ENCODE results near the gene ARHGAP24. TPM values are rescaled to one million over a fixed set of nuclear protein-coding genes. Genes with fewer than 3 reads are reported as not detected.
A peak's percentile ranks its signal among the peaks of the same experiment; 100 is the strongest.

ARHGAP24 gene
- total and polyA plus RNA-seq, 2 donors (not counting 1 experiment from before 2014, with no cell fraction given) = 15.9 to 40.5 TPM

DNA sequence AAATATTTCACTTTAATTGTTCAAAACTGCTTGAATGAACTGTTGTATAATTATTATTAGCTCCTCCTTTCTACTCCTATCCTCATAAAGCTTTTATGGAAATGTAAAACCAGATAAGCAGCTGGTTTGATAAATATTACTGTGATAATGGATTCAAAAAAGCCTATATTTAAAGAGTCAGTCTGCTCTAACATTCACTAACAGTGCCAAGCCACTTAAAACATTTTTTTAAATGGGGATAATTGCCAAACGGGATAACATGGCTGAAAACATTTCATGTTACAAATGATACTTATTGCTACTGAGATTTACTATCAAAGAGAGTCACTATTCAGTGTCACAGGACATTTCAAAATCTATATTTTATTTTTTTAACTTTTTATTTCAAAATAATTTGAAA, 17.4 kb downstream of the ARHGAP24 start:
- H3K79me2 ChIP-seq (ENCODE audit: control insufficient read depth, insufficient read depth, low read length) = no peaks in the 10 kb centered on the region
- no peak overlapping the region for H3K9ac ChIP-seq (ENCODE audit: insufficient read depth, low read length)
- no peak for DNase-seq (ENCODE audit: low read depth in 2 of 2)
- TF ChIP-seq, protein P1, sequence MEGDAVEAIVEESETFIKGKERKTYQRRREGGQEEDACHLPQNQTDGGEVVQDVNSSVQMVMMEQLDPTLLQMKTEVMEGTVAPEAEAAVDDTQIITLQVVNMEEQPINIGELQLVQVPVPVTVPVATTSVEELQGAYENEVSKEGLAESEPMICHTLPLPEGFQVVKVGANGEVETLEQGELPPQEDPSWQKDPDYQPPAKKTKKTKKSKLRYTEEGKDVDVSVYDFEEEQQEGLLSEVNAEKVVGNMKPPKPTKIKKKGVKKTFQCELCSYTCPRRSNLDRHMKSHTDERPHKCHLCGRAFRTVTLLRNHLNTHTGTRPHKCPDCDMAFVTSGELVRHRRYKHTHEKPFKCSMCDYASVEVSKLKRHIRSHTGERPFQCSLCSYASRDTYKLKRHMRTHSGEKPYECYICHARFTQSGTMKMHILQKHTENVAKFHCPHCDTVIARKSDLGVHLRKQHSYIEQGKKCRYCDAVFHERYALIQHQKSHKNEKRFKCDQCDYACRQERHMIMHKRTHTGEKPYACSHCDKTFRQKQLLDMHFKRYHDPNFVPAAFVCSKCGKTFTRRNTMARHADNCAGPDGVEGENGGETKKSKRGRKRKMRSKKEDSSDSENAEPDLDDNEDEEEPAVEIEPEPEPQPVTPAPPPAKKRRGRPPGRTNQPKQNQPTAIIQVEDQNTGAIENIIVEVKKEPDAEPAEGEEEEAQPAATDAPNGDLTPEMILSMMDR (conservative IDR thresholded peaks at IDR 0.05 in 1 of 2, IDR thresholded peaks at IDR 0.05 in 1 of 2; ENCODE audit: low read depth in 1 of 2, low read length in 2 of 2) = no peak
- no peak for TF ChIP-seq EZH2 (IDR thresholded peaks at IDR 0.05; ENCODE audit: low read length, missing control alignments)
- H4K20me1 ChIP-seq (ENCODE audit: control insufficient read depth, extremely low read depth, insufficient read depth, low read length) = no peaks in the 10 kb centered on the region
- H2AFZ ChIP-seq (ENCODE audit: low read length) = no peak overlapping the region
- H3K27me3 ChIP-seq (ENCODE audit: control insufficient read depth, insufficient read depth, low read length) = no peaks in the 10 kb centered on the region
- H3K36me3 ChIP-seq (ENCODE audit: control insufficient read depth, insufficient read depth, low read length) = no peaks in the 10 kb centered on the region
- no peaks in the 10 kb centered on the region for H3K9me3 ChIP-seq (ENCODE audit: control insufficient read depth, insufficient read depth, low read depth, low read length)
- H3K4me3 ChIP-seq (replicated peaks in 1 of 4; ENCODE audit: control extremely low read depth in 1 of 4, insufficient read depth in 1 of 4, low read depth in 3 of 4, low read length in 4 of 4) = no peak overlapping the region
- H3K27ac ChIP-seq (ENCODE audit: insufficient read depth, low read length) = no peak overlapping the region
- peaks cover 12% of the 10 kb centered on the region for H3K4me1 ChIP-seq (ENCODE audit: control insufficient read depth, extremely low read depth, insufficient read depth, low read length)
- H3K4me2 ChIP-seq (ENCODE audit: extremely low read depth, insufficient read depth, low read length) = no peak overlapping the region

DNA sequence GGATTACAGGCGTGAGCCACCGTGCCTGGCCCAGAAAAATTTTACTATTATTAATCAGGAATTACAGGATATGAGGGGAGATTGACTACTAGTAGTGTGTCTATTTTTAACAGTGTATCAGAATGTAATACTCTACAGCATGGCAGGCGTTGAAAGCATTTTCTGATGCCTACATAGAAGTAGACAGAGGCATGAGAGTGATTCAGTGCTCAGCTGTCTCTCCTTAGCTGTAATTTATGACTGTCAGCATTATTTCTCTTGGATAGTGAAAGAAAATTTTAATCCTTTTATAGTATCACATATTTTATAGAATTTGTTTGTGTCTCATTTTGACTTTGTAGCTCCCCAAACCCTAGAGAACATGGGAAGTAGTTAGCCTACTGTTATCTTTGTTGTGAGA, 20.7 kb downstream of the ARHGAP24 start:
- peaks cover 19% of the 10 kb centered on the region for H3K4me1 ChIP-seq (ENCODE audit: control insufficient read depth, extremely low read depth, insufficient read depth, low read length)
- peak overlapping the region; percentile 62 for H3K4me2 ChIP-seq (ENCODE audit: extremely low read depth, insufficient read depth, low read length)
- H3K79me2 ChIP-seq (ENCODE audit: control insufficient read depth, insufficient read depth, low read length) = no peaks in the 10 kb centered on the region
- H4K20me1 ChIP-seq (ENCODE audit: control insufficient read depth, extremely low read depth, insufficient read depth, low read length) = no peaks in the 10 kb centered on the region
- no peaks in the 10 kb centered on the region for H3K9me3 ChIP-seq (ENCODE audit: control insufficient read depth, insufficient read depth, low read depth, low read length)
- peak overlapping the region in 2 of 4 experiments; percentile 5 to 25 for H3K4me3 ChIP-seq (replicated peaks in 1 of 4; ENCODE audit: control extremely low read depth in 1 of 4, insufficient read depth in 1 of 4, low read depth in 3 of 4, low read length in 4 of 4)
- DNase-seq (ENCODE audit: low read depth in 2 of 2) = no peak
- TF ChIP-seq EZH2 (IDR thresholded peaks at IDR 0.05; ENCODE audit: low read length, missing control alignments) = no peak
- TF ChIP-seq, protein P1 (conservative IDR thresholded peaks at IDR 0.05 in 1 of 2, IDR thresholded peaks at IDR 0.05 in 1 of 2; ENCODE audit: low read depth in 1 of 2, low read length in 2 of 2) = no peak
- no peak overlapping the region for H3K9ac ChIP-seq (ENCODE audit: insufficient read depth, low read length)
- H3K27me3 ChIP-seq (ENCODE audit: control insufficient read depth, insufficient read depth, low read length) = no peaks in the 10 kb centered on the region
- no peak overlapping the region for H3K27ac ChIP-seq (ENCODE audit: insufficient read depth, low read length)
- no peak overlapping the region for H2AFZ ChIP-seq (ENCODE audit: low read length)
- H3K36me3 ChIP-seq (ENCODE audit: control insufficient read depth, insufficient read depth, low read length) = no peaks in the 10 kb centered on the region

DNA sequence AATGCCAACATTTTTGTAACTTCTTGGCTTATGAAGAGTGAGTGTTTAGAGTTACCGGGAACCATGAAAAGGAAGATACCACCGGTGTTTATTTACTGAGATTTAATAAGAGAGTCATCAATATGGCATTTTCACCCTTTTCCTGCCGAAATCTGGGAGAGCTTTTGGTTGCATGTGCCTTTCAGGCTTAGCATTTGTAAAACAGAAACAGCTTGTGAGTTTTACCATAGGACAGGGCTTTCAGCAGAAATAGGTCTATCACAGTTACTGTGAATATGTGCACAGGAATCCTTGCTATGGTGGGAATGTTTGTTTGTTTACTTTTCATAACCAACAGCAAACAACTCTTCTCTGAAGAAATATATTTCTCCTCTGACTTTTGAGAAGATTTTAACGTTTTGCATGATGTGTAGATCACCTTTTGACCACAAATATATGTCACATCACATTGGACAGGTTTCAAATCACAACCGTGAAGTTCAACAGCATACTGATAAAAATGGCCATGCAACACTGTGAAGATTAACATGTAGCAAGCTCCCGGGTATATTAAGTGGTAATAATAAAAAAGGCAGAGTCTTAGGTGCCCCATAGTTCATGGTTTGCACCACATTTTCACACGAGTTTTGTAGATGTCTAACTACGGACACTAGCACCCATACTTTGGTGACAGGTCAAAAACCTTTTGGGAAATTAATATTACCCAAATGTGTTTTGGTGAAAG, 21.3 kb downstream of the ARHGAP24 start:
- Histone ChIP-seq H3K4me3 (replicated peaks in 1 of 4; ENCODE audit: control extremely low read depth in 1 of 4, insufficient read depth in 1 of 4, low read depth in 3 of 4, low read length in 4 of 4) (peak overlapping the region in 2 of 4 experiments; percentile 5 to 25), H2AFZ (ENCODE audit: low read length) (peak overlapping the region; percentile 9), H3K9ac (ENCODE audit: insufficient read depth, low read length) (no peak overlapping the region), H3K36me3 (ENCODE audit: control insufficient read depth, insufficient read depth, low read length) (no peaks in the 10 kb centered on the region), H3K27me3 (ENCODE audit: control insufficient read depth, insufficient read depth, low read length) (no peaks in the 10 kb centered on the region), H4K20me1 (ENCODE audit: control insufficient read depth, extremely low read depth, insufficient read depth, low read length) (no peaks in the 10 kb centered on the region), H3K9me3 (ENCODE audit: control insufficient read depth, insufficient read depth, low read depth, low read length) (no peaks in the 10 kb centered on the region), H3K27ac (ENCODE audit: insufficient read depth, low read length) (peak overlapping the region; percentile 1), H3K4me1 (ENCODE audit: control insufficient read depth, extremely low read depth, insufficient read depth, low read length) (peaks cover 19% of the 10 kb centered on the region), H3K4me2 (ENCODE audit: extremely low read depth, insufficient read depth, low read length) (peak overlapping the region; percentile 62), H3K79me2 (ENCODE audit: control insufficient read depth, insufficient read depth, low read length) (no peaks in the 10 kb centered on the region)
- peak in 1 of 2 donors; percentile 60 for DNase-seq (ENCODE audit: low read depth in 2 of 2)
- no peak for TF ChIP-seq EZH2 (IDR thresholded peaks at IDR 0.05; ENCODE audit: low read length, missing control alignments)
- TF ChIP-seq, protein P1 (conservative IDR thresholded peaks at IDR 0.05 in 1 of 2, IDR thresholded peaks at IDR 0.05 in 1 of 2; ENCODE audit: low read depth in 1 of 2, low read length in 2 of 2) = no peak
